Measurements from ENCODE around the gene HAAO. TPM values are rescaled to one million over a fixed set of nuclear protein-coding genes. Genes with fewer than 3 reads are reported as not detected.

Gene HAAO
- total and polyA plus RNA-seq, 2 experiments from 2014 or later: 0.36 TPM; not detected in 1

DNA sequence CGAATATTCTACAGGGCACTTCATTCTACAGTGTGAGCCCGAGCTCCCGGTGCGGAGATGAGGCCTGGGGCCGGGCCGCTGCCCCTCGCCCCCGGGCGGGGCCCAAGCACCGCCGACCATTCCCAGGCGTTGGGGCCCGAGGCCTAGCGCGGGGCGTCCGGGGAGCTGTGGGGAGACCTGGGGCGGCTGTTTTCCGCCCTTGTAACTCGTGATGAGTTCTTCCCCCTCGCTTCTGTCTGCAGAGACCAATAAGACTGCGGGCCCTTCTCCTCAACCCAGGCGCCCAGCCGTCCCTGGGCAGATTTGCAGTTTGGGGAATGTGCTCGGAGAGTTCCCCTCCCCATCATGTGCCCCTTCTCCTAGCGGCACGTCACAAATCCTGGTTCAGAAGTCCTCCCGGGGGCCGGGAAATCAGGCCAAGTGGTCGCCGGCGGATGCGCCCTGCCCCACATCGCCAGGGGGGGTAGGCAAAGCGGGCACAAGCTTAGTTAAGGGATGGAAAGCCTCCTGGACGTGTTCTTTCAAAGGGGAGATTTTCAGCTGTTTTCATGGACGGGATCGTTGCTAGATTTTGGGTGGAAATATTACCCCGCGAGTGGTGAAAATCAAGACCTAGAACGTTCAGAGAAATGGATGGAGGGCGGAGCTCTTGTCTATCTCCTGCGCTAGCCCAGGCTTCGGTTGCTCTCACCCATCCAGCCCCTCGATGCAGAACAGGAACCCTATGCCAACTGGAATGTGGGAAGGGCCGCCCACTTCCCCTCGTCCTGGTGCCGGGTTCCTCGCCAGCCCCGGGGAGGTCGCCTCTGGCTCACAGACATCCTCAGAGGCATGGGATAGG, 18.8 kb upstream of the HAAO start:
- peak overlapping the region; percentile 90 for H3K9ac ChIP-seq
- peak overlapping the region; percentile 92 for H3K27ac ChIP-seq
- H3K9me2 ChIP-seq (ENCODE audit: insufficient read depth): no peaks in the 10 kb centered on the region
- peak; percentile 65 for DNase-seq
- 3 to 4% methylated on average over 42 to 48 of the region's 51 CpGs for WGBS, 2 experiments (ENCODE audit: low coverage in 1 of 2, low lambda C conversion rate in 2 of 2, missing lambda C conversion rate in 2 of 2)
- H3K4me1 ChIP-seq (ENCODE audit: insufficient read depth): peaks cover 9% of the 10 kb centered on the region
- no peaks in the 10 kb centered on the region for H3K36me3 ChIP-seq (ENCODE audit: low read depth)
- H3K79me2 ChIP-seq (ENCODE audit: insufficient read depth): no peaks in the 10 kb centered on the region
- peak overlapping the region; percentile 83 for H3K4me2 ChIP-seq (ENCODE audit: unreplicated experiment)
- peaks cover 25% of the 10 kb centered on the region for H3F3A ChIP-seq (ENCODE audit: insufficient read depth)
- TF ChIP-seq EZH2phosphoT487 (IDR thresholded peaks at IDR 0.05; ENCODE audit: insufficient read depth, low read depth) (no peak), EZH2 (IDR thresholded peaks at IDR 0.05; ENCODE audit: insufficient read depth, poor library complexity, severe bottlenecking) (no peak)
- peak overlapping the region; percentile 93 for H2AFZ ChIP-seq
- no peaks in the 10 kb centered on the region for H3K9me3 ChIP-seq (ENCODE audit: low read depth)
- peak overlapping the region; percentile 70 for H3K4me3 ChIP-seq
- in situ Hi-C loops (cut with MboI): no loop called here
- H4K20me1 ChIP-seq (ENCODE audit: insufficient read depth): no peaks in the 10 kb centered on the region
- H3K27me3 ChIP-seq (replicated peaks; ENCODE audit: insufficient read depth): no peaks in the 10 kb centered on the region

DNA sequence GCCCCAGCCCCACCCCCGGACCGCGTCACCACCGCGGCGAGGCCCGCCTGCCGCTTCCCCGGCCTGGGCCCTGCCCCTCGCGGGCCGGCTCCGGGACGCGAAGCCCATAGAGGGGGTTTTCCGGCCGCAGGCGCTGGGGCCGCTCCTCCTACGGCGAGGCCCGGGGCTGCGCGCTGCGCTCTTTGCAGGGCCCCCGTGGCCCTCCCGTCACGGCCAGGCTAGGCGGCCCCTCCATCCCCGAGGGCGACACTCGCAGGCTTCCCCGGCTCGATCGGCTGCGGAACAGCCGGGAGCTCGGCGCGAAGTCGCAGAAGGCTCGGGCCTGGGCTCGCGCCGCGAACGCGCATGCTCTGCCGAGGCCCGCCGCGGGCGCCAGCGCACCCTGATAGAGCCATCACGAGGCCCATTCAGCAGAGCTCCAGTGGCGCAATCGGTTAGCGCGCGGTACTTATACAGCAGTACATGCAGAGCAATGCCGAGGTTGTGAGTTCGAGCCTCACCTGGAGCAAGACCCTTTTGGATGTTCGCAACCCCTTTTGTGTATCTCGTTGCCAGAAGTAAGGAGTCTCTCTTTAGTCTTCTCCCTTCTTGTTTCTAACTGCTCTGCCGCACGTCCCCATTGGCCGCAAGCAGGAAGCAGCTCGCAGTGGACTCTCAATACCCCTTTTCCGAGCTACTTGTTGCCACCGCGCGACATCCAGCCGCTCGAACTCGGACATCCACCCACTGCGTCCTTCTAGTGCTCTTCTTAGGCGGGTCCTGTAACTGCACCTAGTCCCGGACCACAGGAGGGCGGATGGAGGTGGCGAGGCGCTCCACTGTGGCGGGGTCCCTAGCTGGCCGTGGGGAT, 18.0 kb upstream of the HAAO start:
- 3 to 4% methylated on average over 67 to 81 of the region's 83 CpGs for WGBS, 2 experiments (ENCODE audit: low coverage in 1 of 2, low lambda C conversion rate in 2 of 2, missing lambda C conversion rate in 2 of 2)
- peak overlapping the region; percentile 90 for H3K9ac ChIP-seq
- in situ Hi-C loops (cut with MboI): no loop called here

DNA sequence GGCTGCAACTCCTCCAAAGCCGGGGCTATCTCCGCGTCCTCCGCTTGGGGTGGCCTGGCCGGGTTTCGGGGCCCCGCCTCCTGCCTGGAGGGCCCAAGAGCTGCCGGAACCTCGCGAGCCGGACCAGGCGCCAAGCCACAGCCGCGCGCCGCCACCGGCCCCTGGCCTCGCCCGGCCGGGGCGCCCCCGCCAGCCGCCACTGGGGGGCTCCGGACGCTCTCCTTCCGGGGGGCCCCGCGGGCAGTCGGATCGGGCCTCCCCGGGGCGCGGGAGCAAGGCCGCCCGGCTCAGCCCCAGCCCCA, 17.4 kb upstream of the HAAO start:
- H3K27ac ChIP-seq: peak overlapping the region; percentile 92
- DNase-seq: peak; percentile 94
- peak overlapping the region; percentile 70 for H3K4me3 ChIP-seq
- H3K9me3 ChIP-seq (ENCODE audit: low read depth): no peaks in the 10 kb centered on the region
- H3K27me3 ChIP-seq (replicated peaks; ENCODE audit: insufficient read depth): no peaks in the 10 kb centered on the region
- H3K4me1 ChIP-seq (ENCODE audit: insufficient read depth): peaks cover 9% of the 10 kb centered on the region
- H3K4me2 ChIP-seq (ENCODE audit: unreplicated experiment): peak overlapping the region; percentile 72
- no peaks in the 10 kb centered on the region for H3K79me2 ChIP-seq (ENCODE audit: insufficient read depth)
- 0 to 1% methylated on average over 12 to 17 of the region's 35 CpGs for WGBS, 2 experiments (ENCODE audit: low coverage in 1 of 2, low lambda C conversion rate in 2 of 2, missing lambda C conversion rate in 2 of 2)
- H3K9ac ChIP-seq: peak overlapping the region; percentile 90
- TF ChIP-seq EZH2phosphoT487 (IDR thresholded peaks at IDR 0.05; ENCODE audit: insufficient read depth, low read depth) (no peak), EZH2 (IDR thresholded peaks at IDR 0.05; ENCODE audit: insufficient read depth, poor library complexity, severe bottlenecking) (no peak)
- H3K9me2 ChIP-seq (ENCODE audit: insufficient read depth): no peaks in the 10 kb centered on the region
- no peaks in the 10 kb centered on the region for H3K36me3 ChIP-seq (ENCODE audit: low read depth)
- H3F3A ChIP-seq (ENCODE audit: insufficient read depth): peaks cover 25% of the 10 kb centered on the region
- in situ Hi-C loops (cut with MboI): no loop called here
- H2AFZ ChIP-seq: peak overlapping the region; percentile 93
- H4K20me1 ChIP-seq (ENCODE audit: insufficient read depth): no peaks in the 10 kb centered on the region

More for the DNA sequence above, 18.0 kb upstream of the HAAO start:
- TF ChIP-seq EZH2phosphoT487 (IDR thresholded peaks at IDR 0.05; ENCODE audit: insufficient read depth, low read depth) (no peak), EZH2 (IDR thresholded peaks at IDR 0.05; ENCODE audit: insufficient read depth, poor library complexity, severe bottlenecking) (no peak)
- no peaks in the 10 kb centered on the region for H3K36me3 ChIP-seq (ENCODE audit: low read depth)
- no peaks in the 10 kb centered on the region for H3K79me2 ChIP-seq (ENCODE audit: insufficient read depth)
- no peaks in the 10 kb centered on the region for H4K20me1 ChIP-seq (ENCODE audit: insufficient read depth)
- H3K9me3 ChIP-seq (ENCODE audit: low read depth): no peaks in the 10 kb centered on the region
- peaks cover 25% of the 10 kb centered on the region for H3F3A ChIP-seq (ENCODE audit: insufficient read depth)
- H3K4me2 ChIP-seq (ENCODE audit: unreplicated experiment): peak overlapping the region; percentile 83
- H3K4me1 ChIP-seq (ENCODE audit: insufficient read depth): peaks cover 9% of the 10 kb centered on the region
- peak overlapping the region; percentile 92 for H3K27ac ChIP-seq
- DNase-seq: peak; percentile 96
- H3K27me3 ChIP-seq (replicated peaks; ENCODE audit: insufficient read depth): no peaks in the 10 kb centered on the region
- H2AFZ ChIP-seq: peak overlapping the region; percentile 93
- no peaks in the 10 kb centered on the region for H3K9me2 ChIP-seq (ENCODE audit: insufficient read depth)
- peak overlapping the region; percentile 70 for H3K4me3 ChIP-seq

DNA sequence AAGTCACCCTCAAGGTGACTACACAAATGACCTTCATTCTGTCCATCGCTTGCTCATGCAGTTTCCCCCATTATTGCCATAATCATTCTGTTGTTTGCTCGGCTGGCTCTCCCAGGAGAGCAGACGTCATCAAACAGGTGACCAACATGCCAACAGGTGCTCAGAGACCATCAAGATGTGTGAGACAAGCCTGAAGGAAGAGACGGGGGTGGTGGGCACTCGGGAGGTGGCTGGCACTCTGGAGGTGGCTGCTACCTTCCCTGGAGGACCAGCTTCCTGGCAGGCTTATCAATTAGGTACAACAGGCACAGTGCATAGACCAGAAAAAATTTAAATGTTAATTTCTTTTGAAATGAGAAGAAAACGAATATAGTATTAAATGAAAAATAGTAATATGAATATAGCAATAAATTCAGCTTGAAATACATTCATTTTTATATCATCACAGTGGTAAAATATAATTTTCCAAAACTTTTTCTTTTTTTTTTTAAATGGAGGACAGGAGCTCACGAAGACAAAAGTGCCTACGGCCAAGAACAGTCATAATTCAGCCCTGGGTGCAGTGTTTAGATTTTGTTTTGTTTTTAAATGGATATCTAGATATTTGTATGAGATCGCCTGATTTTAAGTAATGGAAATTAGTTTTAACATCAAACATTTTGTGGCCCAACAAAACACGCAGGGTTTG, 16.9 kb upstream of the HAAO start:
- in situ Hi-C loops (cut with MboI): no loop called here
- WGBS, 2 experiments (ENCODE audit: low coverage in 1 of 2, low lambda C conversion rate in 2 of 2, missing lambda C conversion rate in 2 of 2): 38 to 39% methylated on average over 10 of the region's 10 CpGs
- TF ChIP-seq EZH2 (IDR thresholded peaks at IDR 0.05; ENCODE audit: insufficient read depth, poor library complexity, severe bottlenecking) (no peak), EZH2phosphoT487 (IDR thresholded peaks at IDR 0.05; ENCODE audit: insufficient read depth, low read depth) (no peak)

More for the DNA sequence above, 16.9 kb upstream of the HAAO start:
- H3K79me2 ChIP-seq (ENCODE audit: insufficient read depth): no peaks in the 10 kb centered on the region
- peak overlapping the region; percentile 92 for H3K27ac ChIP-seq
- H3K4me2 ChIP-seq (ENCODE audit: unreplicated experiment): peak overlapping the region; percentile 72
- H3K4me3 ChIP-seq: peak overlapping the region; percentile 70
- H3K9me3 ChIP-seq (ENCODE audit: low read depth): no peaks in the 10 kb centered on the region
- H3F3A ChIP-seq (ENCODE audit: insufficient read depth): peaks cover 25% of the 10 kb centered on the region
- no peaks in the 10 kb centered on the region for H3K27me3 ChIP-seq (replicated peaks; ENCODE audit: insufficient read depth)
- peak overlapping the region; percentile 93 for H2AFZ ChIP-seq
- H3K9ac ChIP-seq: peak overlapping the region; percentile 90
- no peak for DNase-seq
- no peaks in the 10 kb centered on the region for H3K36me3 ChIP-seq (ENCODE audit: low read depth)
- H3K9me2 ChIP-seq (ENCODE audit: insufficient read depth): no peaks in the 10 kb centered on the region
- peaks cover 9% of the 10 kb centered on the region for H3K4me1 ChIP-seq (ENCODE audit: insufficient read depth)
- H4K20me1 ChIP-seq (ENCODE audit: insufficient read depth): no peaks in the 10 kb centered on the region
